A549 (cell line): ENCODE data around the gene EXOC6. TPM values are rescaled to one million over a fixed set of nuclear protein-coding genes. Genes with fewer than 3 reads are reported as not detected.

Source experiments
- ATAC-seq, 2 experiments: fragments of 200-7000 bp in 1 of 2; fragments of >200 bp in 1 of 2; cut with Nextera tagmentation in 1 of 2; cut with Tn5 transposase in 1 of 2; 3 replicates each; pipeline versions ENCODE4 v1.8.0 to v1.9.1; 2018 to 2020; ENCODE audit warnings: mild to moderate bottlenecking in 1 of 2, moderate library complexity in 1 of 2
- CTCF ChIA-PET: fragments of 300-600 bp; sonication (Branson Sonifier 250); formaldehyde crosslinking; extraction: SDS; loops from one replicate; lab custom pipeline; 2021; ENCODE audit warnings: antibody characterized with exemption, inconsistent platforms; lab: Yijun Ruan, JAX
- POLR2A ChIA-PET: fragments of 350-600 bp; formaldehyde crosslinking; extraction: SDS; loops from one replicate; lab custom pipeline; 2021; ENCODE audit warnings: antibody characterized with exemption, inconsistent platforms; lab: Yijun Ruan, JAX
- DNase-seq, 2 experiments: peaks; one replicate each; pipeline versions ENCODE4 v3.0.0 to v3.0.0-alpha.2; 2011 to 2016; ENCODE audit warnings: low read depth in 1 of 2, low spot score in 1 of 2
- FAIRE-seq: peaks from 2 replicates; lab custom pipeline; 2011; peaks lifted over from hg19 to GRCh38; lab: Jason Lieb, UNC
- H3K27ac ChIP-seq, 2 experiments: fragments of >200 bp; sonication (Bioruptor Twin); formaldehyde crosslinking; 3 replicates each; pipeline ENCODE4 v1.5.1; 2016 to 2017
- H3K4me1 ChIP-seq: fragments of >200 bp; sonication (Bioruptor Twin); formaldehyde crosslinking; 3 replicates; pipeline ENCODE4 v1.6.1; 2016
- H3K4me2 ChIP-seq: fragments of >200 bp; sonication (Bioruptor Twin); formaldehyde crosslinking; 3 replicates; pipeline ENCODE4 v1.6.1; 2016
- H3K4me3 ChIP-seq: fragments of >200 bp; sonication (Bioruptor Twin); formaldehyde crosslinking; 3 replicates; pipeline ENCODE4 v1.5.1; 2016
- H3K9me3 ChIP-seq: fragments of >200 bp; sonication (Bioruptor Twin); formaldehyde crosslinking; 3 replicates; pipeline ENCODE4 v1.6.1; 2016
- BHLHE40 ChIP-seq: IDR thresholded peaks from 2 replicates; pipeline ENCODE4 v1.6.1; 2012; ENCODE audit warnings: low read depth, low read length, inconsistent platforms
- HEYL ChIP-seq: fragments of 250-450 bp; sonication (Bioruptor Pico); IDR thresholded peaks from 2 replicates; pipeline ENCODE4 v1.8.0; 2021; ENCODE audit warnings: mild to moderate bottlenecking, moderate library complexity
- JUN ChIP-seq, 2 experiments: fragments of >200 bp; sonication (Bioruptor Twin); formaldehyde crosslinking; IDR thresholded peaks; 2 replicates in 1 of 2; 3 replicates in 1 of 2; pipeline ENCODE4 v1.6.1; 2016 to 2017
- NPAS2 ChIP-seq: fragments of 250-450 bp; sonication (Bioruptor Pico); IDR thresholded peaks from 2 replicates; pipeline ENCODE4 v1.8.0; 2022; ENCODE audit warnings: mild to moderate bottlenecking, moderate library complexity, borderline replicate concordance
- NR3C1 ChIP-seq: fragments of >200 bp; sonication (Bioruptor Twin); formaldehyde crosslinking; IDR thresholded peaks from 3 replicates; pipeline ENCODE4 v1.6.1; 2017
- RAD21 ChIP-seq, 2 experiments: fragments of >200 bp in 1 of 2; sonication (Bioruptor Twin) in 1 of 2; formaldehyde crosslinking in 1 of 2; IDR thresholded peaks in 1 of 2; conservative IDR thresholded peaks in 1 of 2; 2 replicates in 1 of 2; 3 replicates in 1 of 2; pipeline ENCODE4 v1.6.1; 2012 to 2018; ENCODE audit warnings: inconsistent platforms in 1 of 2
- RNF2 ChIP-seq: fragments of 200-600 bp; sonication (generic); IDR thresholded peaks from 2 replicates; pipeline ENCODE4 v1.6.1; 2016; ENCODE audit warnings: low read depth, mild to moderate bottlenecking, antibody characterized with exemption, moderate library complexity, borderline replicate concordance
- SMC3 ChIP-seq: fragments of >200 bp; sonication (Bioruptor Twin); formaldehyde crosslinking; IDR thresholded peaks from 3 replicates; pipeline ENCODE4 v1.6.1; 2018; ENCODE audit warnings: inconsistent platforms
- SREBF2 ChIP-seq: fragments of 450-650 bp; IDR thresholded peaks from 2 replicates; pipeline ENCODE4 v1.6.1; 2014; ENCODE audit warnings: mild to moderate bottlenecking, moderate library complexity
- WGBS: methylation state at CpG from one replicate; pipeline ENCODE4 v1.1.6; 2017; ENCODE audit errors: missing lambda C conversion rate; 5-methylcytosine and 5-hydroxymethylcytosine counted together
- polyA plus RNA-seq, 4 experiments: library from polyadenylated mRNA; depleted of rRNA in 3 of 4; stranded (reverse); fragments of >200 nt; fragmentation: RNase III in 1 of 4; extraction: RNeasy Plus Mini Kit Qiagen cat#74134 plus additional on column Dnase treatment in 1 of 4; gene quantifications; 2 replicates in 3 of 4; 3 replicates in 1 of 4; pipeline ENCODE4 v1.2.3, GENCODE V29; 2011 to 2017
- TF ChIP-seq, protein P1 (sequence below): fragments of 200-600 bp; sonication (generic); IDR thresholded peaks from 2 replicates; pipeline ENCODE4 v1.6.1; 2016; ENCODE audit warnings: antibody characterized with exemption, mild to moderate bottlenecking, moderate library complexity
- TF ChIP-seq, protein P2 (sequence below): fragments of 450-650 bp; IDR thresholded peaks from 2 replicates; pipeline ENCODE4 v1.6.1; 2014; ENCODE audit warnings: antibody characterized with exemption
- TF ChIP-seq, protein P3 (sequence below): IDR thresholded peaks from 2 replicates; pipeline ENCODE4 v1.6.1; 2012
- TF ChIP-seq, protein P4 (sequence below): IDR thresholded peaks from 2 replicates; pipeline ENCODE4 v1.6.1; 2012; ENCODE audit warnings: low read depth, borderline replicate concordance
- TF ChIP-seq, protein P5 (sequence below): fragments of 250-450 bp; sonication (Bioruptor Pico); IDR thresholded peaks from 2 replicates; pipeline ENCODE4 v1.5.0; 2021; ENCODE audit warnings: mild to moderate bottlenecking, moderate library complexity, borderline replicate concordance
- TF ChIP-seq, protein P6 (sequence below): fragments of >200 bp; sonication (Bioruptor Twin); formaldehyde crosslinking; IDR thresholded peaks from 3 replicates; pipeline ENCODE4 v1.5.1; 2016

Gene EXOC6
- polyA plus RNA-seq, 2 of the 4 experiments (the other 2 are of a cell fraction), result 16.8 to 48.5 TPM

DNA sequence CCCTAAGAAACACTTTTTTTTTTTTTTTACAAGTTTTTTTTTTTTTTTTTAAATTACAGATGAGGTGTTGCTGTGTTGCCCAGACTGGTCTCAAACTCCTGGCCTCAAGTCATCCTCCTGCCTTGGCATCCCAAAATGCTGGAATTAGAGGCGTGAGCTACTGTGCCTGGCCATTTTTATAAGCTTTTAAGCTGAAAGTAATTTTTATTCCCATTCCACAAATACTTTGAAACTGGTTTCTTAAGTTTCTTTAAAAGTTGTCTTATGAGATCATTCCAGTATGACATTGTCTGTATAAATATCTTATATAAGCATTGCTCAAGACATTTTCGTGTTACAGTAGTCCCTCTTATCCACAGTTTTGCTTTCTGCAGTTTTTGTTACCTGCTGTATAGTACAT, 150.9 kb downstream of the EXOC6 start:
- no peaks in the 10 kb centered on the region for H3K9me3 ChIP-seq
- no peak overlapping the region for H3K4me3 ChIP-seq
- 82% methylated on average over 2 of the region's 2 CpGs for WGBS
- no peak overlapping the region for H3K27ac ChIP-seq
- DNase-seq (no peak), ATAC-seq (no peak), FAIRE-seq (no peak)
- ChIA-PET CTCF (interaction anchor here (0.6 to 2.5 kb wide), 3 partner anchors 13 to 75 kb away, joined by 4 to 5 read pairs (median 4); no protein-coding TSS in a partner anchor), POLR2A (no interaction called here)
- no peak overlapping the region for H3K4me2 ChIP-seq
- peaks cover 4% of the 10 kb centered on the region; the same call in 2 of the 3 replicates for H3K4me1 ChIP-seq
- TF ChIP-seq, protein P1, sequence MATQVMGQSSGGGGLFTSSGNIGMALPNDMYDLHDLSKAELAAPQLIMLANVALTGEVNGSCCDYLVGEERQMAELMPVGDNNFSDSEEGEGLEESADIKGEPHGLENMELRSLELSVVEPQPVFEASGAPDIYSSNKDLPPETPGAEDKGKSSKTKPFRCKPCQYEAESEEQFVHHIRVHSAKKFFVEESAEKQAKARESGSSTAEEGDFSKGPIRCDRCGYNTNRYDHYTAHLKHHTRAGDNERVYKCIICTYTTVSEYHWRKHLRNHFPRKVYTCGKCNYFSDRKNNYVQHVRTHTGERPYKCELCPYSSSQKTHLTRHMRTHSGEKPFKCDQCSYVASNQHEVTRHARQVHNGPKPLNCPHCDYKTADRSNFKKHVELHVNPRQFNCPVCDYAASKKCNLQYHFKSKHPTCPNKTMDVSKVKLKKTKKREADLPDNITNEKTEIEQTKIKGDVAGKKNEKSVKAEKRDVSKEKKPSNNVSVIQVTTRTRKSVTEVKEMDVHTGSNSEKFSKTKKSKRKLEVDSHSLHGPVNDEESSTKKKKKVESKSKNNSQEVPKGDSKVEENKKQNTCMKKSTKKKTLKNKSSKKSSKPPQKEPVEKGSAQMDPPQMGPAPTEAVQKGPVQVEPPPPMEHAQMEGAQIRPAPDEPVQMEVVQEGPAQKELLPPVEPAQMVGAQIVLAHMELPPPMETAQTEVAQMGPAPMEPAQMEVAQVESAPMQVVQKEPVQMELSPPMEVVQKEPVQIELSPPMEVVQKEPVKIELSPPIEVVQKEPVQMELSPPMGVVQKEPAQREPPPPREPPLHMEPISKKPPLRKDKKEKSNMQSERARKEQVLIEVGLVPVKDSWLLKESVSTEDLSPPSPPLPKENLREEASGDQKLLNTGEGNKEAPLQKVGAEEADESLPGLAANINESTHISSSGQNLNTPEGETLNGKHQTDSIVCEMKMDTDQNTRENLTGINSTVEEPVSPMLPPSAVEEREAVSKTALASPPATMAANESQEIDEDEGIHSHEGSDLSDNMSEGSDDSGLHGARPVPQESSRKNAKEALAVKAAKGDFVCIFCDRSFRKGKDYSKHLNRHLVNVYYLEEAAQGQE, result no peak
- TF ChIP-seq SREBF2 (no peak), JUN (IDR thresholded peaks at IDR 0.05) (no peak), NPAS2 (CRISPR knock-in tag) (no peak), RNF2 (no peak), NR3C1 (no peak), BHLHE40 (no peak), RAD21 (conservative IDR thresholded peaks at IDR 0.05 in 1 of 2, IDR thresholded peaks at IDR 0.05 in 1 of 2) (no peak)
- TF ChIP-seq, protein P2, sequence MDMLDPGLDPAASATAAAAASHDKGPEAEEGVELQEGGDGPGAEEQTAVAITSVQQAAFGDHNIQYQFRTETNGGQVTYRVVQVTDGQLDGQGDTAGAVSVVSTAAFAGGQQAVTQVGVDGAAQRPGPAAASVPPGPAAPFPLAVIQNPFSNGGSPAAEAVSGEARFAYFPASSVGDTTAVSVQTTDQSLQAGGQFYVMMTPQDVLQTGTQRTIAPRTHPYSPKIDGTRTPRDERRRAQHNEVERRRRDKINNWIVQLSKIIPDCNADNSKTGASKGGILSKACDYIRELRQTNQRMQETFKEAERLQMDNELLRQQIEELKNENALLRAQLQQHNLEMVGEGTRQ, result no peak
- TF ChIP-seq, protein P3, sequence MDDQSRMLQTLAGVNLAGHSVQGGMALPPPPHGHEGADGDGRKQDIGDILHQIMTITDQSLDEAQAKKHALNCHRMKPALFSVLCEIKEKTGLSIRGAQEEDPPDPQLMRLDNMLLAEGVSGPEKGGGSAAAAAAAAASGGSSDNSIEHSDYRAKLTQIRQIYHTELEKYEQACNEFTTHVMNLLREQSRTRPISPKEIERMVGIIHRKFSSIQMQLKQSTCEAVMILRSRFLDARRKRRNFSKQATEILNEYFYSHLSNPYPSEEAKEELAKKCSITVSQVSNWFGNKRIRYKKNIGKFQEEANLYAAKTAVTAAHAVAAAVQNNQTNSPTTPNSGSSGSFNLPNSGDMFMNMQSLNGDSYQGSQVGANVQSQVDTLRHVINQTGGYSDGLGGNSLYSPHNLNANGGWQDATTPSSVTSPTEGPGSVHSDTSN, result no peak
- TF ChIP-seq, protein P4, sequence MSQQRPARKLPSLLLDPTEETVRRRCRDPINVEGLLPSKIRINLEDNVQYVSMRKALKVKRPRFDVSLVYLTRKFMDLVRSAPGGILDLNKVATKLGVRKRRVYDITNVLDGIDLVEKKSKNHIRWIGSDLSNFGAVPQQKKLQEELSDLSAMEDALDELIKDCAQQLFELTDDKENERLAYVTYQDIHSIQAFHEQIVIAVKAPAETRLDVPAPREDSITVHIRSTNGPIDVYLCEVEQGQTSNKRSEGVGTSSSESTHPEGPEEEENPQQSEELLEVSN, result no peak
- TF ChIP-seq, protein P5, sequence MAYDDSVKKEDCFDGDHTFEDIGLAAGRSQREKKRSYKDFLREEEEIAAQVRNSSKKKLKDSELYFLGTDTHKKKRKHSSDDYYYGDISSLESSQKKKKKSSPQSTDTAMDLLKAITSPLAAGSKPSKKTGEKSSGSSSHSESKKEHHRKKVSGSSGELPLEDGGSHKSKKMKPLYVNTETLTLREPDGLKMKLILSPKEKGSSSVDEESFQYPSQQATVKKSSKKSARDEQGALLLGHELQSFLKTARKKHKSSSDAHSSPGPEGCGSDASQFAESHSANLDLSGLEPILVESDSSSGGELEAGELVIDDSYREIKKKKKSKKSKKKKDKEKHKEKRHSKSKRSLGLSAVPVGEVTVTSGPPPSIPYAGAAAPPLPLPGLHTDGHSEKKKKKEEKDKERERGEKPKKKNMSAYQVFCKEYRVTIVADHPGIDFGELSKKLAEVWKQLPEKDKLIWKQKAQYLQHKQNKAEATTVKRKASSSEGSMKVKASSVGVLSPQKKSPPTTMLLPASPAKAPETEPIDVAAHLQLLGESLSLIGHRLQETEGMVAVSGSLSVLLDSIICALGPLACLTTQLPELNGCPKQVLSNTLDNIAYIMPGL, result no peak

DNA sequence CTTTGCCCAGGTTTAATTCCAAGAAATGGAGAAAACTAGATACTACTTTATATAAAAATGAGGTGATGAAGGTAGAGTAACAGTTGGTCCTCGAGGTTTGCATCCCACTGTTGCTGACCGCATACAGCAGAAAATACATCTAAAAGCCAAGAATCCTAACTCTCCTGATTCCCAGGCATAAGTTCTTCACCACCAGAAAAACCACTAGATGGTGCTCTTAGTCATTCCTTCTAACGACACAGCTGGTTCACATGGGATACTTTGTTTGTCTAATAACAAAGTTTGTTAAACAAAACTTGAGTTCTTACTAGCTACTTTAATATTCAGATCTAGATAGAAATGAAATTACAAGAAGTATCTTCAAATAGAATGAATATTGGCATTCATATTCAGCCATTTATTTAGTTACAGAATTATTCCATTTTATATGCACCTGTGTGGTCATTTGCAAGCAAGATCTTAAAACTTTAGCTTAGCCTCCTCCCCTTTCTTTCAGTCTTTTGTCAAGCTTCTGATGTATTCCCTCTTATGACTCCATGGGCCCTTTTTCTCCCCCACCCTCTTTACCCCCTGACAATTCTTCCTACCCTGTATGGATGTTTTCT, 158.2 kb downstream of the EXOC6 start:
- no peak overlapping the region for H3K4me3 ChIP-seq
- DNase-seq (peak; percentile 13 to 60), ATAC-seq (peak; percentile 93 to 95), FAIRE-seq (peak; percentile 92)
- TF ChIP-seq, protein P6, sequence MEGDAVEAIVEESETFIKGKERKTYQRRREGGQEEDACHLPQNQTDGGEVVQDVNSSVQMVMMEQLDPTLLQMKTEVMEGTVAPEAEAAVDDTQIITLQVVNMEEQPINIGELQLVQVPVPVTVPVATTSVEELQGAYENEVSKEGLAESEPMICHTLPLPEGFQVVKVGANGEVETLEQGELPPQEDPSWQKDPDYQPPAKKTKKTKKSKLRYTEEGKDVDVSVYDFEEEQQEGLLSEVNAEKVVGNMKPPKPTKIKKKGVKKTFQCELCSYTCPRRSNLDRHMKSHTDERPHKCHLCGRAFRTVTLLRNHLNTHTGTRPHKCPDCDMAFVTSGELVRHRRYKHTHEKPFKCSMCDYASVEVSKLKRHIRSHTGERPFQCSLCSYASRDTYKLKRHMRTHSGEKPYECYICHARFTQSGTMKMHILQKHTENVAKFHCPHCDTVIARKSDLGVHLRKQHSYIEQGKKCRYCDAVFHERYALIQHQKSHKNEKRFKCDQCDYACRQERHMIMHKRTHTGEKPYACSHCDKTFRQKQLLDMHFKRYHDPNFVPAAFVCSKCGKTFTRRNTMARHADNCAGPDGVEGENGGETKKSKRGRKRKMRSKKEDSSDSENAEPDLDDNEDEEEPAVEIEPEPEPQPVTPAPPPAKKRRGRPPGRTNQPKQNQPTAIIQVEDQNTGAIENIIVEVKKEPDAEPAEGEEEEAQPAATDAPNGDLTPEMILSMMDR, result peak; percentile 87
- TF ChIP-seq RAD21 (conservative IDR thresholded peaks at IDR 0.05 in 1 of 2, IDR thresholded peaks at IDR 0.05 in 1 of 2) (peak; percentile 82 to 86), SMC3 (peak; percentile 80), HEYL (no peak)
- peaks cover 19% of the 10 kb centered on the region for H3K4me1 ChIP-seq
- H3K9me3 ChIP-seq, result no peaks in the 10 kb centered on the region
- H3K4me2 ChIP-seq, result no peak overlapping the region
- CTCF ChIA-PET, result interaction anchor here (0.6 to 7.6 kb wide), 38 partner anchors 10 to 1120 kb away, joined by 3 to 85 read pairs (median 4); partner anchors contain the start of gene CYP26A1
- 2% methylated on average over 3 of the region's 3 CpGs for WGBS
- no peak overlapping the region for H3K27ac ChIP-seq
- POLR2A ChIA-PET, result no interaction called here
